NT2/D1 (cell line): Measurements from ENCODE around the gene SPOCK1.

ENCODE experiments used
- SUZ12 ChIP-seq: IDR thresholded peaks from 2 replicates; pipeline ENCODE4 v1.6.1; 2011; ENCODE audit not compliant: insufficient read length, insufficient read depth; ENCODE audit errors: extremely low read depth
- ZNF274 ChIP-seq: IDR thresholded peaks from 2 replicates; pipeline ENCODE4 v1.6.1; 2011; ENCODE audit warnings: mild to moderate bottlenecking, low read depth, low read length

DNA sequence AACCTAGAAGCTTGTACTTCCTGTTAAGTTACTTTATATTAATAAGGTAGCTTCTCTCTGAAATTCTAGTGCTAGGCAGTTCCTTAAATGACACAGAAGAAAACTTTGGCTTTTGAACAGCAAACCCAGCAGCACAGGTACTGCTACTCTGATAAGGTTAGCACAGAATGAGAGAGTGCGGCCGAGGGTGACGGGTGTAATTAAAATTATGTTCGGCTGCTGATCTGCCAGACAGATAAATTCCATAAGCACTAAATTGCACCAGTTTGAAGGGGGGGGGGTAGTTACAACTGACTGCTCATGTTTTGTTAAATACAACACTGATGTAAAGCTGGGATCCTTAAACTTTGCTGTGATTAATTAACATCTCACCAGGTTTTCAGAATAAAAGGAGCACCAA is 475.1 kb downstream of the SPOCK1 start:
- TF ChIP-seq ZNF274: no peak
- TF ChIP-seq SUZ12: no peak
